Endothelial cell of umbilical vein (primary cell): ENCODE data around the gene RAC2. TPM values are rescaled to one million over a fixed set of nuclear protein-coding genes. Genes with fewer than 3 reads are reported as not detected.
A peak's percentile ranks its signal among the peaks of the same experiment; 100 is the strongest.

Experiments
- BruUV-seq: library from RNA; stranded (reverse); fragments of 400-500 nt; replicated peaks from 2 replicates; lab custom pipeline; 2021; lab: Mats Ljungman, UMichigan
- CTCF ChIA-PET: fragments of 300-600, 350-600 bp; sonication (Branson Sonifier 250); formaldehyde crosslinking; loops from one replicate; lab custom pipeline; 2021; ENCODE audit warnings: antibody characterized with exemption, inconsistent platforms; lab: Charles Lee
- POLR2A ChIA-PET: fragments of 300-600, 350-600 bp; sonication (Branson Sonifier 250); formaldehyde crosslinking; loops from one replicate; lab custom pipeline; 2021; ENCODE audit warnings: antibody characterized with exemption, inconsistent platforms; lab: Charles Lee
- DNase-seq: peaks from one replicate; pipeline ENCODE4 v3.0.0-alpha.2; 2011; ENCODE audit warnings: low read depth, low spot score
- FAIRE-seq: peaks from 2 replicates; lab custom pipeline; 2011; peaks lifted over from hg19 to GRCh38; lab: Jason Lieb, UNC
- H2AFZ ChIP-seq: 2 replicates; pipeline ENCODE4 v1.6.0; 2012; ENCODE audit warnings: low read depth, low read length, control low read depth, inconsistent platforms
- H3K27ac ChIP-seq: 2 replicates; pipeline ENCODE4 v1.5.1; 2011; ENCODE audit warnings: low read depth, mild to moderate bottlenecking, control low read depth, low read length, moderate library complexity; ENCODE audit not compliant: insufficient read depth
- H3K27me3 ChIP-seq, 2 experiments: 2 replicates each; pipeline versions ENCODE4 v1.6.0 to v1.6.1; 2011; ENCODE audit warnings: low read length in 2 of 2, mixed read lengths in 1 of 2; ENCODE audit not compliant: control insufficient read depth in 2 of 2, insufficient read depth in 2 of 2
- H3K36me3 ChIP-seq, 2 experiments: 2 replicates in 1 of 2; 3 replicates in 1 of 2; pipeline ENCODE4 v1.5.1; 2011; ENCODE audit warnings: low read length in 2 of 2, mild to moderate bottlenecking in 1 of 2, moderate library complexity in 1 of 2; ENCODE audit not compliant: control insufficient read depth in 2 of 2, insufficient read depth in 2 of 2; ENCODE audit errors: extremely low read depth in 1 of 2
- H3K4me1 ChIP-seq: 3 replicates; pipeline ENCODE4 v1.5.1; 2011; ENCODE audit warnings: mild to moderate bottlenecking, low read length; ENCODE audit not compliant: control insufficient read depth, insufficient read depth; ENCODE audit errors: extremely low read depth
- H3K4me2 ChIP-seq: 2 replicates; pipeline ENCODE4 v1.6.1; 2011; ENCODE audit warnings: low read length, control low read depth, mixed read lengths; ENCODE audit not compliant: insufficient read depth
- H3K4me3 ChIP-seq, 3 experiments: fragments of 200-600 bp in 1 of 3; sonication (generic), shearing (Covaris generic) in 1 of 3; replicated peaks in 1 of 3; 2 replicates each; pipeline ENCODE4 v1.5.1; 2011 to 2016; ENCODE audit warnings: control low read depth in 3 of 3, low read length in 3 of 3, mild to moderate bottlenecking in 2 of 3, inconsistent platforms in 1 of 3, low read depth in 1 of 3, moderate library complexity in 1 of 3; ENCODE audit not compliant: insufficient read depth in 1 of 3
- H3K79me2 ChIP-seq: 2 replicates; pipeline ENCODE4 v1.6.0; 2012; ENCODE audit warnings: low read length, inconsistent platforms; ENCODE audit not compliant: control insufficient read depth, insufficient read depth
- H3K9ac ChIP-seq: replicated peaks from 2 replicates; pipeline ENCODE3; 2011; ENCODE audit warnings: low read length, control low read depth; ENCODE audit not compliant: insufficient read depth; ENCODE audit errors: extremely low read depth
- H3K9me1 ChIP-seq: replicated peaks from 3 replicates; pipeline ENCODE4 v1.6.0; 2011; ENCODE audit warnings: mild to moderate bottlenecking, low read length; ENCODE audit not compliant: control insufficient read depth, insufficient read depth; ENCODE audit errors: extremely low read depth
- H3K9me3 ChIP-seq: replicated peaks from 2 replicates; pipeline ENCODE4 v1.5.1; 2012; ENCODE audit warnings: low read length, inconsistent platforms; ENCODE audit not compliant: control insufficient read depth, insufficient read depth
- H4K20me1 ChIP-seq: replicated peaks from 2 replicates; pipeline ENCODE3; 2011; ENCODE audit warnings: mild to moderate bottlenecking, low read length; ENCODE audit not compliant: control insufficient read depth, insufficient read depth; ENCODE audit errors: extremely low read depth
- CTCF ChIP-seq, 2 donors: IDR thresholded peaks; 1 replicate in 1 of 2; 2 replicates in 1 of 2; pipeline ENCODE4 v1.5.1; 2011; ENCODE audit warnings: low read length in 2 of 2, mild to moderate bottlenecking in 2 of 2, moderate library complexity in 2 of 2, control low read depth in 1 of 2, inconsistent platforms in 1 of 2, low read depth in 1 of 2; ENCODE audit not compliant: insufficient read depth in 1 of 2; ENCODE audit errors: extremely low read depth in 1 of 2
- EZH2 ChIP-seq: IDR thresholded peaks from 2 replicates; pipeline ENCODE4 v1.6.1; 2012; ENCODE audit warnings: borderline replicate concordance, low read depth, mild to moderate bottlenecking, moderate library complexity, low read length, inconsistent platforms; ENCODE audit not compliant: severe bottlenecking
- FOS ChIP-seq: IDR thresholded peaks from 2 replicates; pipeline ENCODE4 v1.6.1; 2011; ENCODE audit warnings: mild to moderate bottlenecking, low read length, moderate library complexity, borderline replicate concordance; ENCODE audit not compliant: insufficient read depth
- GATA2 ChIP-seq: IDR thresholded peaks from 2 replicates; pipeline ENCODE4 v1.7.0; 2011; ENCODE audit warnings: low read depth, mild to moderate bottlenecking, moderate library complexity, mixed read lengths, low read length; ENCODE audit not compliant: insufficient read length, insufficient read depth
- JUN ChIP-seq: IDR thresholded peaks from 2 replicates; pipeline ENCODE4 v1.6.1; 2011; ENCODE audit warnings: borderline replicate concordance, low read depth; ENCODE audit not compliant: insufficient read length, insufficient read depth
- MAX ChIP-seq: IDR thresholded peaks from 2 replicates; pipeline ENCODE4 v1.6.1; 2011; ENCODE audit not compliant: insufficient read depth, insufficient read length
- MYC ChIP-seq: IDR thresholded peaks from one replicate; pipeline ENCODE4 v1.6.1; 2011; ENCODE audit warnings: mild to moderate bottlenecking, low read depth, low read length
- POLR2A ChIP-seq: IDR thresholded peaks from 2 replicates; pipeline ENCODE4 v1.6.1; 2012; ENCODE audit warnings: low read depth, mild to moderate bottlenecking, control low read depth, low read length
- POLR2AphosphoS5 ChIP-seq: IDR thresholded peaks from 2 replicates; pipeline ENCODE4 v1.6.1; 2012; ENCODE audit warnings: low read depth, mild to moderate bottlenecking, control low read depth, low read length, moderate library complexity; ENCODE audit not compliant: insufficient read depth
- dilution Hi-C: fragments of 300-500 bp; cut with MboI; formaldehyde crosslinking; loops from one replicate; pipeline ENCODE4 v1.15.0; 2019; ENCODE audit warnings: low sequenced_read_pairs; ENCODE audit not compliant: extremely low pct_ligation_motif_present
- intact Hi-C: fragments of 100-400 bp; cut with micrococcal nuclease; formaldehyde crosslinking; loops from one replicate; pipeline ENCODE4 v1.10.0; 2022
- polyA plus RNA-seq, 4 experiments: library from polyadenylated mRNA; depleted of rRNA in 3 of 4; stranded (reverse) in 3 of 4; unstranded in 1 of 4; fragments of >200 nt; gene quantifications; 2 replicates each; pipeline versions ENCODE4 v1.2.1 to v1.2.3, GENCODE V29; 2011 to 2012; ENCODE audit warnings: missing spikeins in 1 of 4
- total RNA-seq: library from RNA; stranded (reverse); gene quantifications from 2 replicates; pipeline ENCODE4 v1.2.3, GENCODE V29; 2021

RAC2 gene
- total and polyA plus RNA-seq, 2 donors (not counting 3 experiments of a cell fraction or from before 2014, with no cell fraction given), result 122 to 181 TPM

GRCh38 chr22:37188901-37189466 lies 55.1 kb downstream of the RAC2 start:
- FAIRE-seq (peak; percentile 88), DNase-seq (peak; percentile 92)
- CTCF ChIA-PET, result interaction anchor here (0.8 to 5.1 kb wide), 5 partner anchors 9 to 109 kb away, joined by 3 to 48 read pairs (median 5); no protein-coding TSS in a partner anchor
- no peak overlapping the region for H2AFZ ChIP-seq
- peak overlapping the region; percentile 66 for H3K9ac ChIP-seq
- TF ChIP-seq MAX (no peak), POLR2AphosphoS5 (peak; percentile 57), JUN (peak; percentile 49), MYC (no peak), FOS (peak; percentile 40), POLR2A (no peak), GATA2 (peak; percentile 57), CTCF (IDR thresholded peaks at IDR 0.05; ENCODE audit: extremely low read depth in 1 of 2, insufficient read depth in 1 of 2, low read depth in 1 of 2, low read length in 2 of 2) (no peak), EZH2 (no peak)
- dilution Hi-C loops (no loop called here), intact Hi-C loops (loop anchor here (1.0 to 2.0 kb wide), 3 partner anchors 9 to 16 kb away; no protein-coding TSS in a partner anchor)
- peaks cover 41% of the 10 kb centered on the region for H3K4me1 ChIP-seq
- H3K4me3 ChIP-seq, result peak overlapping the region in 1 of 3 experiments; percentile 7
- no peaks in the 10 kb centered on the region for H3K9me3 ChIP-seq
- no peaks in the 10 kb centered on the region for H4K20me1 ChIP-seq
- peak overlapping the region; percentile 54 for H3K4me2 ChIP-seq
- no peaks in the 10 kb centered on the region for H3K79me2 ChIP-seq
- H3K36me3 ChIP-seq, result no peaks in the 10 kb centered on the region
- BruUV-seq, result no TSS peak
- H3K27ac ChIP-seq, result peak overlapping the region; percentile 80
- POLR2A ChIA-PET, result interaction anchor here (1.2 kb wide), 1 partner anchor 11 kb away, joined by 3 read pairs; no protein-coding TSS in a partner anchor
- H3K27me3 ChIP-seq, result no peaks in the 10 kb centered on the region
- H3K9me1 ChIP-seq, result no peaks in the 10 kb centered on the region
